Calu3 (cell line): ENCODE results near the gene HYI. TPM values are rescaled to one million over a fixed set of nuclear protein-coding genes. Genes with fewer than 3 reads are reported as not detected.

Experiments
- BruUV-seq: library from RNA; stranded (reverse); fragments of 400-500 nt; replicated peaks from 2 replicates; lab custom pipeline; 2021; lab: Mats Ljungman, UMichigan
- CTCF ChIA-PET: fragments of 300-600 bp; sonication (Branson Sonifier 250); formaldehyde crosslinking; loops from one replicate; lab custom pipeline; 2022; ENCODE audit warnings: antibody characterized with exemption; lab: Charles Lee
- DNase-seq: peaks from one replicate; pipeline ENCODE4 v3.0.0; 2022
- H3K27ac Mint-ChIP-seq: one replicate; pipeline ENCODE4 v1.8.0; 2022; ENCODE audit warnings: mixed read lengths; ENCODE audit not compliant: unreplicated experiment
- H3K27me3 Mint-ChIP-seq: one replicate; pipeline ENCODE4 v1.8.0; 2022; ENCODE audit warnings: mixed read lengths; ENCODE audit not compliant: unreplicated experiment
- H3K36me3 Mint-ChIP-seq: one replicate; pipeline ENCODE4 v1.8.0; 2022; ENCODE audit warnings: mild to moderate bottlenecking, moderate library complexity, mixed read lengths; ENCODE audit not compliant: insufficient read depth, unreplicated experiment
- H3K4me1 Mint-ChIP-seq: one replicate; pipeline ENCODE4 v1.8.0; 2022; ENCODE audit warnings: mild to moderate bottlenecking, low read depth, mixed read lengths; ENCODE audit not compliant: unreplicated experiment
- H3K4me3 Mint-ChIP-seq: one replicate; pipeline ENCODE4 v1.8.0; 2022; ENCODE audit warnings: mild to moderate bottlenecking, low read depth, moderate library complexity, mixed read lengths; ENCODE audit not compliant: unreplicated experiment
- H3K9me3 Mint-ChIP-seq: one replicate; pipeline ENCODE4 v1.8.0; 2022; ENCODE audit warnings: low read depth, mixed read lengths; ENCODE audit not compliant: unreplicated experiment
- intact Hi-C: fragments of 100-400 bp; cut with micrococcal nuclease; formaldehyde crosslinking; loops from one replicate; pipeline ENCODE4 v1.10.0; 2022; ENCODE audit not compliant: unreplicated experiment
- total RNA-seq: library from RNA; stranded (reverse); gene quantifications from 2 replicates; pipeline ENCODE4 v1.2.3, GENCODE V29; 2022
- TF ChIP-seq, protein P1 (sequence below): fragments of 200-600 bp; IDR thresholded peaks from one replicate; pipeline ENCODE4 v1.8.0; 2022; ENCODE audit warnings: antibody characterized with exemption; ENCODE audit not compliant: unreplicated experiment

Gene HYI
- total RNA-seq, 1 experiment from 2014 or later = 67.4 TPM

DNA sequence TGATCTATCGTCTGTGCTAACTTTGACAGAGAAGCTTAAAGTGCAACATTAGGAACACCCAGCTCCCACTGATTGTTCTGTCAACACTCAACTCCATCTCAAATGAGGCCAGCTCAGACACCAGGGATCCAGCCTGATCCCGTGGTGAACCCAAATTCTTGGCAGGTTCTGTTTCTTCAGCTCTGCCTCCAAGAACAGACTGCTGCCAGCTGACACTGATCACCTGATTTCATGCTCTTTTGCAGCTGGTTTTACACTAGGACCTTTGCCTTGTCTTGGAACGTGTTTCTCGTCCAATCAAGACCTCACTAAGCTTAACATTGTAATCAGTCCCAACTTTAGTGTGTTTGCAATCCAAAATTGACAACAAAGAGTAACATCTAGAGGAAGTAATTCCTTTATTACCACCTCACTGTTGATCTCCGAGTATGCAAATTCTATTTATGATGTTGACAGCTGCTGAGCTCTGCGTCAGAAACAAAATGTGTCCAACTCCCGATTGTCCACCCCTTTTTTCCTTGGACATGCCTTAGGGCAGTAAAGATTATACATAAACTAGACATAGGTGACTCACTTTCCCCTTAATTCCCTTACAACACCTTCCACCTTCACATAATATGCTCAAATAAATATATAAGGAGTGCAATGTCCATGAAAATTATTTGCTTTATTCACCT is 1.6 kb upstream of the HYI start:
- intact Hi-C loops = no loop called here

DNA sequence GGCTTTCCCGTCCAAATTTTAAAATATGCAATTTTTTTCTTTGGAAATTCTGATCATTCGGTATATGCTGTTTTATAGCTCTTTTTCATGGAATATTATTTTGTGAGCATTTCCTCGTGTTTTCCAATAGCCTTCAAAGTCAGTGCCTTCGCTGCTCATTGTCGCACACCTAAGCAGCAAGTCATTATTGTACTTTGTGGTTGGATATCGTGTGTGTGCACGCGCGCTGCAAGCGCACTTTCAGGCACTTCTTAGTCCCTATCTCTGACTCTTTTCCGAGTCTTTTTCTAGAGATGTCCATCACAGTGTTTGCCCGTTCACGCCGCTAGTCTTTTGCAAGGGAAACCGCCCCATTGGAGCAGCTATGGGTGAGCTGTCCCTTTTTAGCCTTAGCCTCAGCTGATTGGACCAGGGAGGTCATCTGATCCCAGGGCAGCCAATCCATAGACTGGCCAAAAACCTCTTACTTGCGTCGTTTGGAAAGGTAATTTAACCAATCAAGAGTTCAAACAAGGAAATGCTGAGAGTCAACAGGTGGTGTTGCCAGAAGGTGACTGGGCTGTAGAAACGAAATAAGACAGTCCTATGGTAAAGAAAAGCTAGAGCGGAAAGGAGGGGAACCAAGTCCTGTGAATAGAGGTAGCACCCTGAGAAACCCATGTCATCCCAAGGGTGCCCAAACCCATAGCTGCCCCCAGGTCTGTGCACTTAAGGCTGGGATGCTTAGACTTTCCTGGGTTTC is 710 bp upstream of the HYI start:
- TF ChIP-seq, protein P1, sequence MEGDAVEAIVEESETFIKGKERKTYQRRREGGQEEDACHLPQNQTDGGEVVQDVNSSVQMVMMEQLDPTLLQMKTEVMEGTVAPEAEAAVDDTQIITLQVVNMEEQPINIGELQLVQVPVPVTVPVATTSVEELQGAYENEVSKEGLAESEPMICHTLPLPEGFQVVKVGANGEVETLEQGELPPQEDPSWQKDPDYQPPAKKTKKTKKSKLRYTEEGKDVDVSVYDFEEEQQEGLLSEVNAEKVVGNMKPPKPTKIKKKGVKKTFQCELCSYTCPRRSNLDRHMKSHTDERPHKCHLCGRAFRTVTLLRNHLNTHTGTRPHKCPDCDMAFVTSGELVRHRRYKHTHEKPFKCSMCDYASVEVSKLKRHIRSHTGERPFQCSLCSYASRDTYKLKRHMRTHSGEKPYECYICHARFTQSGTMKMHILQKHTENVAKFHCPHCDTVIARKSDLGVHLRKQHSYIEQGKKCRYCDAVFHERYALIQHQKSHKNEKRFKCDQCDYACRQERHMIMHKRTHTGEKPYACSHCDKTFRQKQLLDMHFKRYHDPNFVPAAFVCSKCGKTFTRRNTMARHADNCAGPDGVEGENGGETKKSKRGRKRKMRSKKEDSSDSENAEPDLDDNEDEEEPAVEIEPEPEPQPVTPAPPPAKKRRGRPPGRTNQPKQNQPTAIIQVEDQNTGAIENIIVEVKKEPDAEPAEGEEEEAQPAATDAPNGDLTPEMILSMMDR = no peak
- BruUV-seq = TSS peak; percentile 83

More for the DNA sequence above, 1.6 kb upstream of the HYI start:
- H3K27me3 Mint-ChIP-seq = no peaks in the 10 kb centered on the region
- CTCF ChIA-PET = interaction anchor here (1.3 to 1.5 kb wide), 2 partner anchors 72 to 81 kb away, joined by 3 to 4 read pairs; no protein-coding TSS in a partner anchor
- H3K4me3 Mint-ChIP-seq = no peak overlapping the region
- H3K9me3 Mint-ChIP-seq = peaks cover 6% of the 10 kb centered on the region
- H3K27ac Mint-ChIP-seq = no peak overlapping the region
- DNase-seq = no peak
- no TSS peak for BruUV-seq
- peaks cover 22% of the 10 kb centered on the region for H3K4me1 Mint-ChIP-seq
- H3K36me3 Mint-ChIP-seq = peaks cover 43% of the 10 kb centered on the region
- TF ChIP-seq, protein P1 = no peak

DNA sequence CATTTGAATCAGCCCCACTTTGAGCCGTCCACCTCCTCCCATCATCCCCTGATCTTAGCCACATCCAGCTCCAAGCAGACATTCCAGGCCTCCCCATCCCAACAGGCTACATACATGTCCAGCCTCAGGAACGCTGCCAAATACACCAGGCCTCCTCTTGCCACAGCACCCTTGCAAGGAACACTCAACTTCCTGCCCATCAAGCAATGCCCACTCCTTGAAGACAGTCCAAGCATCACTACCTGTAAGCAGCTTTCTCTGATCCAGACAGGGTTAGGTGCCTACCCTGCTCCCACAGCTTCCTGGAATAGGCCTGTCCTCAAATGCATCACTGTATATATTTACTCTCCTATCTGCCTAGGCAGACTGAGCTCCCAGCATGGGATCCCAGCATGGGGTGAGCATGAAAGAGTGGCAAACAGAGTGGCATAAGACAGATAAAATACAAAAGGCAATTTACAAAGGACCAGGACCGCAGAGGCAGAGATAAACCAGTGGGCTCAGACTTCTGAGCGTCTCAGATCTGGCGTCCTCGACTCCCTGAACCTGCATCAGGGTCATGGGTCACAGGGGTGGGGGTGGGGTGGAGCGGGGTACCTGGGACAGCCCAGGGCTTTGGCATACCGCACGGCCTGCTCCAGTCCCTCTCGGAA is 816 bp downstream of the HYI start:
- TF ChIP-seq, protein P1 = no peak
- DNase-seq = no peak
- TSS peak; percentile 45 for BruUV-seq
- H3K27me3 Mint-ChIP-seq = no peaks in the 10 kb centered on the region
- H3K36me3 Mint-ChIP-seq = peaks cover 66% of the 10 kb centered on the region
- peak overlapping the region; percentile 50 for H3K27ac Mint-ChIP-seq
- CTCF ChIA-PET = no interaction called here
- H3K4me1 Mint-ChIP-seq = peaks cover 22% of the 10 kb centered on the region
- H3K9me3 Mint-ChIP-seq = peaks cover 3% of the 10 kb centered on the region
- H3K4me3 Mint-ChIP-seq = peak overlapping the region; percentile 49
- intact Hi-C loops = loop anchor here (5.0 kb wide), 1 partner anchor 74 kb away; no protein-coding TSS in a partner anchor

More for the DNA sequence above, 710 bp upstream of the HYI start:
- CTCF ChIA-PET = interaction anchor here (0.6 to 1.5 kb wide), 5 partner anchors 11 to 82 kb away, joined by 3 to 4 read pairs (median 3); no protein-coding TSS in a partner anchor
- peaks cover 52% of the 10 kb centered on the region for H3K36me3 Mint-ChIP-seq
- no peaks in the 10 kb centered on the region for H3K27me3 Mint-ChIP-seq
- peak overlapping the region; percentile 90 for H3K27ac Mint-ChIP-seq
- intact Hi-C loops = loop anchor here (5.0 kb wide), 1 partner anchor 73 kb away; no protein-coding TSS in a partner anchor
- peaks cover 3% of the 10 kb centered on the region for H3K9me3 Mint-ChIP-seq
- H3K4me3 Mint-ChIP-seq = peak overlapping the region; percentile 49
- peak; percentile 84 for DNase-seq
- peaks cover 22% of the 10 kb centered on the region for H3K4me1 Mint-ChIP-seq
